Measurements from ENCODE around the gene SRA1.

GRCh38 chr5:140575309-140575708, 18.0 kb upstream of the SRA1 start:
- TF ChIP-seq CTCF (IDR thresholded peaks at IDR 0.05) (peak; percentile 68), POLR2AphosphoS5 (IDR thresholded peaks at IDR 0.05; ENCODE audit: low read depth, low read length) (no peak), TCF7L2 (IDR thresholded peaks at IDR 0.05; ENCODE audit: low read depth, low read length) (no peak), SIN3A (IDR thresholded peaks at IDR 0.05; ENCODE audit: borderline replicate concordance, insufficient read depth, low read depth, low read length) (no peak)
- TF ChIP-seq, protein P1, sequence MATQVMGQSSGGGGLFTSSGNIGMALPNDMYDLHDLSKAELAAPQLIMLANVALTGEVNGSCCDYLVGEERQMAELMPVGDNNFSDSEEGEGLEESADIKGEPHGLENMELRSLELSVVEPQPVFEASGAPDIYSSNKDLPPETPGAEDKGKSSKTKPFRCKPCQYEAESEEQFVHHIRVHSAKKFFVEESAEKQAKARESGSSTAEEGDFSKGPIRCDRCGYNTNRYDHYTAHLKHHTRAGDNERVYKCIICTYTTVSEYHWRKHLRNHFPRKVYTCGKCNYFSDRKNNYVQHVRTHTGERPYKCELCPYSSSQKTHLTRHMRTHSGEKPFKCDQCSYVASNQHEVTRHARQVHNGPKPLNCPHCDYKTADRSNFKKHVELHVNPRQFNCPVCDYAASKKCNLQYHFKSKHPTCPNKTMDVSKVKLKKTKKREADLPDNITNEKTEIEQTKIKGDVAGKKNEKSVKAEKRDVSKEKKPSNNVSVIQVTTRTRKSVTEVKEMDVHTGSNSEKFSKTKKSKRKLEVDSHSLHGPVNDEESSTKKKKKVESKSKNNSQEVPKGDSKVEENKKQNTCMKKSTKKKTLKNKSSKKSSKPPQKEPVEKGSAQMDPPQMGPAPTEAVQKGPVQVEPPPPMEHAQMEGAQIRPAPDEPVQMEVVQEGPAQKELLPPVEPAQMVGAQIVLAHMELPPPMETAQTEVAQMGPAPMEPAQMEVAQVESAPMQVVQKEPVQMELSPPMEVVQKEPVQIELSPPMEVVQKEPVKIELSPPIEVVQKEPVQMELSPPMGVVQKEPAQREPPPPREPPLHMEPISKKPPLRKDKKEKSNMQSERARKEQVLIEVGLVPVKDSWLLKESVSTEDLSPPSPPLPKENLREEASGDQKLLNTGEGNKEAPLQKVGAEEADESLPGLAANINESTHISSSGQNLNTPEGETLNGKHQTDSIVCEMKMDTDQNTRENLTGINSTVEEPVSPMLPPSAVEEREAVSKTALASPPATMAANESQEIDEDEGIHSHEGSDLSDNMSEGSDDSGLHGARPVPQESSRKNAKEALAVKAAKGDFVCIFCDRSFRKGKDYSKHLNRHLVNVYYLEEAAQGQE (IDR thresholded peaks at IDR 0.05; ENCODE audit: insufficient read depth in 1 of 2, low read depth in 2 of 2, low read length in 1 of 2) = no peak

Data from Panc1 (cell line).